Fibroblast of skin of left quadriceps (primary cell): ENCODE measurements around the gene RREB1.
A peak's percentile ranks its signal among the peaks of the same experiment; 100 is the strongest.
"Not testable (repeated sequence)": the region's sequence is repeated elsewhere in the genome, so short reads cannot be mapped to it uniquely, and the experiment has no call there.

Experiments used
- DNase-seq, 2 experiments: peaks; one replicate each; pipeline ENCODE4 v3.0.0-alpha.2; 2013; ENCODE audit warnings: low read depth in 2 of 2

RREB1 gene

GRCh38 chr6:7144872-7145584 lies 37.3 kb downstream of the RREB1 start:
- no peak for DNase-seq

- no peak for DNase-seq
Measured at GRCh38 chr6:7145585-7145884, 37.8 kb downstream of the RREB1 start.

GRCh38 chr6:7145885-7146828 lies 38.4 kb downstream of the RREB1 start:
- peak; percentile 69 to 72 for DNase-seq

GRCh38 chr6:7147051-7147671 lies 39.4 kb downstream of the RREB1 start:
- DNase-seq, result no peak

GRCh38 chr6:7148100-7148822 lies 40.5 kb downstream of the RREB1 start:
- no peak for DNase-seq

GRCh38 chr6:7150381-7151064 lies 42.8 kb downstream of the RREB1 start:
- no peak for DNase-seq

- DNase-seq, result no peak
Measured at GRCh38 chr6:7151381-7151780, 43.6 kb downstream of the RREB1 start.

GRCh38 chr6:7152462-7152861 lies 44.7 kb downstream of the RREB1 start:
- DNase-seq, result no peak

- no peak for DNase-seq
Measured at GRCh38 chr6:7153789-7154188, 46.0 kb downstream of the RREB1 start.

GRCh38 chr6:7154341-7155139 lies 46.8 kb downstream of the RREB1 start:
- DNase-seq, result no peak

- DNase-seq, result no peak
Measured at GRCh38 chr6:7155871-7156579, 48.3 kb downstream of the RREB1 start.

GRCh38 chr6:7156643-7157278 lies 49.0 kb downstream of the RREB1 start:
- DNase-seq, result peak; percentile 87 to 88

GRCh38 chr6:7157307-7157706 lies 49.5 kb downstream of the RREB1 start:
- not testable (repeated sequence) for DNase-seq

- peak in 1 of 2 experiments; percentile 42 for DNase-seq
Measured at GRCh38 chr6:7157752-7158616, 50.2 kb downstream of the RREB1 start.

GRCh38 chr6:7159790-7160525 lies 52.2 kb downstream of the RREB1 start:
- DNase-seq, result no peak

- DNase-seq, result no peak
Measured at GRCh38 chr6:7161253-7161623, 53.5 kb downstream of the RREB1 start.

- DNase-seq, result no peak
Measured at GRCh38 chr6:7161845-7162244, 54.1 kb downstream of the RREB1 start.

GRCh38 chr6:7163661-7164071 lies 55.9 kb downstream of the RREB1 start:
- DNase-seq, result no peak
